ENCODE measurements around the gene TAPBP. TPM values are rescaled to one million over a fixed set of nuclear protein-coding genes. Genes with fewer than 3 reads are reported as not detected.
"Not testable (repeated sequence)": the region's sequence is repeated elsewhere in the genome, so short reads cannot be mapped to it uniquely, and the experiment has no call there.

Gene TAPBP
- total and polyA plus RNA-seq, 12 donors: 25.1 to 322 (median 165) TPM

GRCh38 chr6:33356295-33356694, 42.4 kb upstream of the TAPBP start:
- no peaks in the 10 kb centered on the region for H3K27me3 ChIP-seq
- H3K27ac ChIP-seq: no peak overlapping the region
- no peaks in the 10 kb centered on the region for H3K36me3 ChIP-seq (replicated peaks in 1 of 2)
- H3K9me3 ChIP-seq (replicated peaks in 1 of 3): no peaks in the 10 kb centered on the region
- DNase-seq: no peak
- H3K4me1 ChIP-seq (replicated peaks in 1 of 2): no peaks in the 10 kb centered on the region
- TF ChIP-seq POLR2A (IDR thresholded peaks at IDR 0.05): no peak
- TF ChIP-seq, protein P1, sequence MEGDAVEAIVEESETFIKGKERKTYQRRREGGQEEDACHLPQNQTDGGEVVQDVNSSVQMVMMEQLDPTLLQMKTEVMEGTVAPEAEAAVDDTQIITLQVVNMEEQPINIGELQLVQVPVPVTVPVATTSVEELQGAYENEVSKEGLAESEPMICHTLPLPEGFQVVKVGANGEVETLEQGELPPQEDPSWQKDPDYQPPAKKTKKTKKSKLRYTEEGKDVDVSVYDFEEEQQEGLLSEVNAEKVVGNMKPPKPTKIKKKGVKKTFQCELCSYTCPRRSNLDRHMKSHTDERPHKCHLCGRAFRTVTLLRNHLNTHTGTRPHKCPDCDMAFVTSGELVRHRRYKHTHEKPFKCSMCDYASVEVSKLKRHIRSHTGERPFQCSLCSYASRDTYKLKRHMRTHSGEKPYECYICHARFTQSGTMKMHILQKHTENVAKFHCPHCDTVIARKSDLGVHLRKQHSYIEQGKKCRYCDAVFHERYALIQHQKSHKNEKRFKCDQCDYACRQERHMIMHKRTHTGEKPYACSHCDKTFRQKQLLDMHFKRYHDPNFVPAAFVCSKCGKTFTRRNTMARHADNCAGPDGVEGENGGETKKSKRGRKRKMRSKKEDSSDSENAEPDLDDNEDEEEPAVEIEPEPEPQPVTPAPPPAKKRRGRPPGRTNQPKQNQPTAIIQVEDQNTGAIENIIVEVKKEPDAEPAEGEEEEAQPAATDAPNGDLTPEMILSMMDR (IDR thresholded peaks at IDR 0.05): no peak
- intact Hi-C loops (cut with DNase I): no loop called here
- 77 to 87% (median 79%) methylated on average over 2 to 3 of the region's 3 CpGs for WGBS, 4 donors
- no peak overlapping the region for H3K4me3 ChIP-seq

- H3K27me3 ChIP-seq; H3K36me3 ChIP-seq (replicated peaks in 1 of 2); H3K9me3 ChIP-seq (replicated peaks in 1 of 3); DNase-seq; intact Hi-C loops (cut with DNase I); H3K27ac ChIP-seq; H3K4me3 ChIP-seq; H3K4me1 ChIP-seq (replicated peaks in 1 of 2): not testable (repeated sequence)
- WGBS, 4 donors: 78 to 92% (median 85%) methylated on average over 6 of the region's 6 CpGs
Measured at GRCh38 chr6:33355860-33356259, 42.0 kb upstream of the TAPBP start.

GRCh38 chr6:33347816-33348215, 33.9 kb upstream of the TAPBP start:
- Histone ChIP-seq H3K4me1 (replicated peaks in 1 of 2) (no peaks in the 10 kb centered on the region), H3K27ac (no peak overlapping the region), H3K9me3 (replicated peaks in 1 of 3) (no peaks in the 10 kb centered on the region), H3K27me3 (no peaks in the 10 kb centered on the region), H3K4me3 (no peak overlapping the region), H3K36me3 (replicated peaks in 1 of 2) (no peaks in the 10 kb centered on the region)
- TF ChIP-seq POLR2A (IDR thresholded peaks at IDR 0.05): no peak
- TF ChIP-seq, protein P1 (IDR thresholded peaks at IDR 0.05): no peak
- 87 to 94% (median 89%) methylated on average over 5 of the region's 5 CpGs for WGBS, 4 donors
- no peak for DNase-seq
- intact Hi-C loops (cut with DNase I): no loop called here

GRCh38 chr6:33346972-33347371, 33.1 kb upstream of the TAPBP start:
- H3K9me3 ChIP-seq (replicated peaks in 1 of 3); intact Hi-C loops (cut with DNase I); H3K4me3 ChIP-seq; DNase-seq; H3K4me1 ChIP-seq (replicated peaks in 1 of 2); H3K36me3 ChIP-seq (replicated peaks in 1 of 2); H3K27ac ChIP-seq; H3K27me3 ChIP-seq: not testable (repeated sequence)
- WGBS, 4 donors: 72 to 88% (median 79%) methylated on average over 5 of the region's 5 CpGs

DNA sequence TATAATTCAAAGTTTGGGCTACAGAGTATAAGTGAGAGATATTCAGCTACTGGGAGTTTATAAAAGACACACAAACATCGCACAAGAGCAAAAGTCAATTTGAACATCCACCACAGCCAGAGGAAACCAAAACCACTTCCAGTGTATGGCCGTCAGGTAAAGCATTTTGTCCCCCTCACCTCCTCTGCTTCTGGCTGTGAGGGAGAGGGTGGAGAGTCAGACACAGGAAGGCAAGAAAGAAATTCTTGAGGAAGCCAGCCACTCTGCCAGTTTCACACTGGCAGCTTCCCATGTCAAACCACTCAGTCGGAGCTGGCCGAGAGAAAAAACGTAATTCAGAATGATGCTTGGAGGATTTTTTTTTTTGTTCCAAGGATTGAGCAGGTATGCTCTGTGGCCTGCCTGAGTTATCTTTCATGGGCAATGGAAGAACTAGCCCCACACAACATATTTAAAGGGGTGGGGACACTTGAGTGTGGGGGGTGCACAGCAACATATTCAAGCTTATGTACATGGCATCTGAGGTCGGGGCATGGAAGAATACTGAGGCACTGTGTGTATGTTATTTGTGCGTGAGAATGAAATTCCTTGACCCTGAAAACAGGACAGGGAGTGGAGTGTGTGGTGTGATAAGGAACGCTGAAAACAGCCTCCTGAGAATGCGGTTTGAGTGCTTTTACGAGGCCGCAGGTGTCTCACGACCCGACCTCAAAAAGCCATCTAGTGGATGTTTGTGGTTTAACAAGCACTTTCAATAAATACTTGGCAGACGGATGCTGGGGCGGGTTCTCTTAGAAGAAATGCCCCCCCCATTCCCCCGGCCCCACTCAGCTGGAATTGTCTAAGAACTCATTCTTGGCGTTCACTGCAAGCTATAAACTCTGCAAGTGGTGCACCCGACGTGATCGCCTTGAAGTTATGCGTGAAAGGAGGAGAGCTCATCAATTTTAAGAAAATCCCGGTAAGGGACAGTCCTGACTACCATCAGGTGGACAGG, 31.1 kb upstream of the TAPBP start:
- H3K27ac ChIP-seq: no peak overlapping the region
- no peaks in the 10 kb centered on the region for H3K27me3 ChIP-seq
- no peaks in the 10 kb centered on the region for H3K36me3 ChIP-seq (replicated peaks in 1 of 2)
- WGBS, 4 donors: 18 to 23% (median 20%) methylated on average over 20 to 22 of the region's 22 CpGs
- peak overlapping the region in 1 of 4 donors; percentile 1 for H3K4me3 ChIP-seq
- TF ChIP-seq, protein P1 (IDR thresholded peaks at IDR 0.05): peak; percentile 54 to 72 (median 68)
- no peak for TF ChIP-seq POLR2A (IDR thresholded peaks at IDR 0.05)
- H3K9me3 ChIP-seq (replicated peaks in 1 of 3): no peaks in the 10 kb centered on the region
- intact Hi-C loops (cut with DNase I): no loop called here
- DNase-seq: peak; percentile 33 to 85 (median 69)
- no peaks in the 10 kb centered on the region for H3K4me1 ChIP-seq (replicated peaks in 1 of 2)

Data from adrenal gland (tissue), 12 donors.